CD14-positive monocyte (primary cell): ENCODE measurements around the gene PPP3R1. TPM values are rescaled to one million over a fixed set of nuclear protein-coding genes. Genes with fewer than 3 reads are reported as not detected.
A peak's percentile ranks its signal among the peaks of the same experiment; 100 is the strongest.

Experiments used
- DNase-seq, 3 donors: peaks; one replicate each; pipeline ENCODE4 v3.0.0-alpha.2; 2011 to 2022
- H2AFZ ChIP-seq: 2 replicates; pipeline ENCODE4 v1.6.0; 2012; ENCODE audit warnings: mild to moderate bottlenecking, low read depth, low read length, inconsistent platforms; ENCODE audit not compliant: insufficient read depth, poor library complexity, severe bottlenecking
- H3K27ac ChIP-seq, 2 donors: 1 replicate in 1 of 2; 2 replicates in 1 of 2; pipeline ENCODE4 v1.5.1; 2012 to 2013; ENCODE audit warnings: low read length in 2 of 2, control low read depth in 1 of 2, inconsistent platforms in 1 of 2, low read depth in 1 of 2, mild to moderate bottlenecking in 1 of 2
- H3K27me3 ChIP-seq, 2 donors: one replicate each; pipeline versions ENCODE4 v1.6.0 to v1.6.1; 2011 to 2013; ENCODE audit warnings: low read length in 2 of 2; ENCODE audit not compliant: control insufficient read depth in 2 of 2, insufficient read depth in 2 of 2
- H3K36me3 ChIP-seq, 2 donors: replicated peaks in 1 of 2; 1 replicate in 1 of 2; 2 replicates in 1 of 2; pipeline versions ENCODE4 v1.5.1 to v1.6.1; 2012 to 2013; ENCODE audit warnings: low read length in 2 of 2, control low read depth in 1 of 2, inconsistent platforms in 1 of 2, mild to moderate bottlenecking in 1 of 2; ENCODE audit not compliant: insufficient read depth in 2 of 2, control insufficient read depth in 1 of 2
- H3K4me1 ChIP-seq, 2 donors: 1 replicate in 1 of 2; 2 replicates in 1 of 2; pipeline versions ENCODE4 v1.5.1 to v1.6.1; 2012 to 2013; ENCODE audit warnings: low read length in 2 of 2, control low read depth in 1 of 2, inconsistent platforms in 1 of 2, mild to moderate bottlenecking in 1 of 2, moderate library complexity in 1 of 2; ENCODE audit not compliant: insufficient read depth in 2 of 2, control insufficient read depth in 1 of 2
- H3K4me2 ChIP-seq: replicated peaks from 2 replicates; pipeline ENCODE3; 2012; ENCODE audit warnings: low read length, moderate library complexity, mild to moderate bottlenecking; ENCODE audit not compliant: poor library complexity, severe bottlenecking; ENCODE audit errors: extremely low read depth
- H3K4me3 ChIP-seq, 3 experiments: fragments of 200-600 bp in 1 of 3; sonication (generic) in 1 of 3; replicated peaks in 1 of 3; 1 replicate in 2 of 3; 2 replicates in 1 of 3; pipeline ENCODE4 v1.5.1; 2011 to 2013; ENCODE audit warnings: low read length in 3 of 3, mild to moderate bottlenecking in 3 of 3, control low read depth in 2 of 3, low read depth in 2 of 3, inconsistent platforms in 1 of 3, moderate library complexity in 1 of 3
- H3K79me2 ChIP-seq: 2 replicates; pipeline ENCODE4 v1.6.0; 2012; ENCODE audit warnings: mild to moderate bottlenecking, control low read depth, inconsistent platforms, low read length, moderate library complexity; ENCODE audit not compliant: insufficient read depth
- H3K9ac ChIP-seq: 2 replicates; pipeline ENCODE4 v1.6.0; 2017; ENCODE audit warnings: low read length, mild to moderate bottlenecking; ENCODE audit not compliant: insufficient read depth, poor library complexity, severe bottlenecking
- H3K9me3 ChIP-seq, 2 donors: replicated peaks in 1 of 2; 1 replicate in 1 of 2; 2 replicates in 1 of 2; pipeline versions ENCODE4 v1.5.1 to v1.6.1; 2012 to 2013; ENCODE audit warnings: low read length in 2 of 2, control low read depth in 1 of 2; ENCODE audit not compliant: control insufficient read depth in 1 of 2, insufficient read depth in 1 of 2
- H4K20me1 ChIP-seq: 2 replicates; pipeline ENCODE4 v1.6.0; 2012; ENCODE audit warnings: mild to moderate bottlenecking, low read length, control low read depth, moderate library complexity; ENCODE audit not compliant: insufficient read depth
- H3K27ac Mint-ChIP-seq, 7 donors: one replicate each; pipeline ENCODE4 v1.8.0; 2020; ENCODE audit warnings: mild to moderate bottlenecking in 7 of 7, mixed read lengths in 7 of 7, moderate library complexity in 6 of 7, inconsistent platforms in 2 of 7
- H3K27me3 Mint-ChIP-seq, 3 donors: one replicate each; pipeline ENCODE4 v1.8.0; 2021 to 2022; ENCODE audit warnings: low read depth in 3 of 3, mild to moderate bottlenecking in 3 of 3, mixed read lengths in 3 of 3, moderate library complexity in 3 of 3, inconsistent platforms in 1 of 3
- H3K36me3 Mint-ChIP-seq, 2 donors: one replicate each; pipeline ENCODE4 v1.8.0; 2020; ENCODE audit warnings: mixed read lengths in 2 of 2, inconsistent platforms in 1 of 2, mild to moderate bottlenecking in 1 of 2
- H3K4me1 Mint-ChIP-seq: one replicate; pipeline ENCODE4 v1.8.0; 2020; ENCODE audit warnings: mild to moderate bottlenecking, mixed read lengths
- H3K4me3 Mint-ChIP-seq, 2 donors: one replicate each; pipeline ENCODE4 v1.8.0; 2020; ENCODE audit warnings: mild to moderate bottlenecking in 2 of 2, mixed read lengths in 2 of 2, moderate library complexity in 1 of 2
- H3K9me3 Mint-ChIP-seq, 7 donors: one replicate each; pipeline ENCODE4 v1.8.0; 2020 to 2022; ENCODE audit warnings: mixed read lengths in 7 of 7, mild to moderate bottlenecking in 6 of 7, moderate library complexity in 6 of 7, inconsistent platforms in 2 of 7
- WGBS: methylation state at CpG from one replicate; pipeline ENCODE4 v1.1.5; 2013; ENCODE audit warnings: missing lambda C conversion rate; ENCODE audit not compliant: insufficient coverage; 5-methylcytosine and 5-hydroxymethylcytosine counted together
- intact Hi-C, 2 donors: fragments of 100-400 bp; cut with micrococcal nuclease; formaldehyde crosslinking; loops; one replicate each; pipeline versions ENCODE4 v1.15.0 to v1.15.1; 2023
- polyA plus RNA-seq, 3 donors: library from polyadenylated mRNA; depleted of rRNA in 1 of 3; unstranded in 2 of 3; stranded (reverse) in 1 of 3; fragments of 300-500 nt in 2 of 3; fragments of >200 nt in 1 of 3; fragmentation: Illumina TruSeq in 2 of 3; gene quantifications; 1 replicate in 2 of 3; 2 replicates in 1 of 3; pipeline ENCODE4 v1.2.3, GENCODE V29; 2012 to 2021
- TF ChIP-seq, protein P1 (sequence below): fragments of 200-600 bp; IDR thresholded peaks from one replicate; pipeline ENCODE4 v1.8.0; 2022; ENCODE audit warnings: antibody characterized with exemption, mild to moderate bottlenecking

PPP3R1 gene
- polyA plus RNA-seq, 3 donors: 8.7 to 32.6 (median 10.7) TPM

DNA sequence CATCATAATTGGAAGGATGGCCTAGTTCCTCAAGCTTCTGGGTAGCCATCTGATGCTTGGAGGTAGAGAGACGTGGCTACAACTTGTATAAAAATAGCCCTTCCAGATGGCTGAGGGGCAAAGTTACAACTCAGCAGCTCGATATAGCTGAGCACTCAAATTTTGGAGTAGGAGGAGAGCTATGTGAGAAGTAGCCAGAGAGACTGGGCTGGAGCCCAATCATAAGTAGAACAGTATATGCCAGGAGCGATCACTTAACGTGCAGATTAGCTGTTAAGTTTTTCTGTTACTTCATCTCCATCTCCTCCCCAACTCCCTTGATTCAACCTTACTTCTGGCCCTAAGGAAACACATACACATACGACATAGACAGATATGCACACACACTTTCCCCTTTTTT, 38.6 kb upstream of the PPP3R1 start:
- Histone ChIP-seq H3K4me3 (no peak overlapping the region), H3K4me2 (no peak overlapping the region), H3K9ac (no peak overlapping the region), H3K27me3 (no peaks in the 10 kb centered on the region), H3K36me3 (no peaks in the 10 kb centered on the region), H2AFZ (no peak overlapping the region), H3K27ac (no peak overlapping the region), H4K20me1 (no peaks in the 10 kb centered on the region), H3K79me2 (no peaks in the 10 kb centered on the region), H3K9me3 (no peaks in the 10 kb centered on the region), H3K4me1 (peaks cover 11 to 14% of the 10 kb centered on the region in 2 donors)
- DNase-seq: no peak
- Mint-ChIP-seq H3K27ac (no peak overlapping the region), H3K36me3 (no peaks in the 10 kb centered on the region), H3K4me1 (peaks cover 26% of the 10 kb centered on the region), H3K4me3 (no peak overlapping the region), H3K9me3 (no peaks in the 10 kb centered on the region), H3K27me3 (peaks cover 0 to 2% (median 1%) of the 10 kb centered on the region in 3 donors)
- WGBS: 10% methylated on average over 2 of the region's 5 CpGs
- intact Hi-C loops: no loop called here
- TF ChIP-seq, protein P1, sequence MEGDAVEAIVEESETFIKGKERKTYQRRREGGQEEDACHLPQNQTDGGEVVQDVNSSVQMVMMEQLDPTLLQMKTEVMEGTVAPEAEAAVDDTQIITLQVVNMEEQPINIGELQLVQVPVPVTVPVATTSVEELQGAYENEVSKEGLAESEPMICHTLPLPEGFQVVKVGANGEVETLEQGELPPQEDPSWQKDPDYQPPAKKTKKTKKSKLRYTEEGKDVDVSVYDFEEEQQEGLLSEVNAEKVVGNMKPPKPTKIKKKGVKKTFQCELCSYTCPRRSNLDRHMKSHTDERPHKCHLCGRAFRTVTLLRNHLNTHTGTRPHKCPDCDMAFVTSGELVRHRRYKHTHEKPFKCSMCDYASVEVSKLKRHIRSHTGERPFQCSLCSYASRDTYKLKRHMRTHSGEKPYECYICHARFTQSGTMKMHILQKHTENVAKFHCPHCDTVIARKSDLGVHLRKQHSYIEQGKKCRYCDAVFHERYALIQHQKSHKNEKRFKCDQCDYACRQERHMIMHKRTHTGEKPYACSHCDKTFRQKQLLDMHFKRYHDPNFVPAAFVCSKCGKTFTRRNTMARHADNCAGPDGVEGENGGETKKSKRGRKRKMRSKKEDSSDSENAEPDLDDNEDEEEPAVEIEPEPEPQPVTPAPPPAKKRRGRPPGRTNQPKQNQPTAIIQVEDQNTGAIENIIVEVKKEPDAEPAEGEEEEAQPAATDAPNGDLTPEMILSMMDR: no peak

DNA sequence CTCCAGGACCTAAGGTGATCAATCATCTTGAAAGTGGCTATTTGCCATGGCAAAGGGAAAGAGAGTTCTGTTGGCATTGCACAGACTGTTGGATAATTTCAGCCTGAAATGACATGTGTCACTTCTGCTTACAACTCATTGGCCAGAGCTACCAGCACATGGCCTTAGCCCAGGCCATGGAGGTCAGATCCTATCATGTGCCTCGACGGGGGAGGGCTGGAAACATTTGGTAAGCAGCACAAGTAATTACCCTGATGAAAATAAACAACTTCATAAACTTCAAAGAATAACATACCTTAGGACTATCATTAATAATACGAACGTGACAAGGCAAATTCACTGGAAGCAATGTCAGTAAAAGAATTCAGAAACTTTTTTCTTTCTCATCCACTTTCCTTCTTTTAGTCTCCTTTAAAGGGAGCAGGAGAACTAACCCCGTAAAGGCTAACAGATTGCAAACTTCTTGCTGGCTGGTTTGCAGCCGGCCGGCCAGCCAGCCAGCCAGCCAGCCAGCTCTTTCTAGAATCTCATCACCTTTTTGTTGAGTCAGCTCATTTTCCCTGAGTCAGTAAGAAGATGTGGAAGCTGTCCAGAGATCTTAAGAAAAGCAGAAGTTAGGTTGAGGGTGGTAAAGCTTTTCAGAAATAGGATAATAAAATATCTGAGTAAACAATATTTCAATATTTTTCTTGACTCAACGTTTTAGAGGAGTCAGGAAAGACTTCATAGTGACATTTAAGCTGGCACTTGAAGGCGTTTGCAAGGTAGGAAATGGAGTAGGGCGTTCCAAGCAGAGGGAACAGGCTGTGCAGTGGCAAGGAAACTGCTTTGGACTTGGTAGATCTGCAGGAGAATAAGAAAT, 35.5 kb upstream of the PPP3R1 start:
- Histone ChIP-seq H3K9ac (no peak overlapping the region), H3K4me2 (peak overlapping the region; percentile 50), H3K9me3 (no peaks in the 10 kb centered on the region), H3K4me1 (peaks cover 11 to 14% of the 10 kb centered on the region in 2 donors), H2AFZ (no peak overlapping the region), H3K36me3 (no peaks in the 10 kb centered on the region), H4K20me1 (no peaks in the 10 kb centered on the region), H3K27ac (peak overlapping the region in 1 of 2 donors; percentile 16), H3K27me3 (no peaks in the 10 kb centered on the region), H3K79me2 (no peaks in the 10 kb centered on the region), H3K4me3 (peak overlapping the region in 1 of 3 experiments; percentile 8)
- intact Hi-C loops: loop anchor here (5.0 to 10.0 kb wide), 5 partner anchors 53 to 166 kb away; no protein-coding TSS in a partner anchor
- Mint-ChIP-seq H3K4me3 (peak overlapping the region; percentile 31 to 65), H3K36me3 (no peaks in the 10 kb centered on the region), H3K27ac (peak overlapping the region; percentile 58 to 92 (median 86)), H3K27me3 (peaks cover 0 to 7% (median 1%) of the 10 kb centered on the region in 3 donors), H3K9me3 (no peaks in the 10 kb centered on the region), H3K4me1 (peaks cover 21% of the 10 kb centered on the region)
- TF ChIP-seq, protein P1: no peak
- 0% methylated on average over 2 of the region's 10 CpGs for WGBS
- peak; percentile 66 to 80 (median 75) for DNase-seq
